Neural progenitor cell (in vitro differentiated cells): ENCODE measurements around the gene ST7. TPM values are rescaled to one million over a fixed set of nuclear protein-coding genes. Genes with fewer than 3 reads are reported as not detected.

Experiments used
- DNase-seq: peaks from one replicate; pipeline ENCODE4 v3.0.0-alpha.2; 2016; ENCODE audit warnings: low spot score
- H2AFZ ChIP-seq: fragments of 200-600 bp; sonication (generic); replicated peaks from 2 replicates; pipeline ENCODE4 v1.6.1; 2016; ENCODE audit warnings: antibody characterized with exemption
- H3F3A ChIP-seq: fragments of 200-600 bp; sonication (generic); 2 replicates; pipeline ENCODE4 v1.6.1; 2016; ENCODE audit warnings: antibody characterized with exemption, low read depth
- H3K27ac ChIP-seq: fragments of 200-600 bp; sonication (generic); 2 replicates; pipeline ENCODE4 v1.5.1; 2016; ENCODE audit warnings: mild to moderate bottlenecking
- H3K27me3 ChIP-seq: fragments of 200-600 bp; sonication (generic); 2 replicates; pipeline ENCODE4 v1.6.1; 2016; ENCODE audit warnings: mild to moderate bottlenecking, moderate library complexity
- H3K36me3 ChIP-seq: fragments of 200-600 bp; sonication (generic); 2 replicates; pipeline ENCODE4 v1.5.1; 2016
- H3K4me1 ChIP-seq: fragments of 200-600 bp; sonication (generic); 2 replicates; pipeline ENCODE4 v1.6.1; 2016; ENCODE audit warnings: mixed run types
- H3K4me2 ChIP-seq: fragments of 200-600 bp; sonication (generic); 2 replicates; pipeline ENCODE4 v1.6.1; 2016
- H3K4me3 ChIP-seq: fragments of 200-600 bp; sonication (generic); 2 replicates; pipeline ENCODE4 v1.5.1; 2016
- H3K79me2 ChIP-seq: fragments of 200-600 bp; sonication (generic); 2 replicates; pipeline ENCODE4 v1.6.1; 2016; ENCODE audit warnings: low read depth
- H3K9ac ChIP-seq: fragments of 200-600 bp; sonication (generic); 2 replicates; pipeline ENCODE4 v1.6.1; 2016
- H3K9me3 ChIP-seq: fragments of 200-600 bp; sonication (generic); 2 replicates; pipeline ENCODE4 v1.5.1; 2016; ENCODE audit warnings: low read depth
- H4K20me1 ChIP-seq: fragments of 200-600 bp; sonication (generic); 2 replicates; pipeline ENCODE4 v1.6.1; 2016; ENCODE audit warnings: low read depth
- H3K27ac Mint-ChIP-seq: 3 replicates; pipeline ENCODE4 v1.8.0; 2021; ENCODE audit warnings: mixed read lengths
- H3K27me3 Mint-ChIP-seq: 2 replicates; pipeline ENCODE4 v1.8.0; 2022; ENCODE audit warnings: low read depth, mild to moderate bottlenecking, inconsistent platforms, moderate library complexity, mixed read lengths; ENCODE audit not compliant: insufficient read depth
- H3K36me3 Mint-ChIP-seq: 3 replicates; pipeline ENCODE4 v1.8.0; 2021; ENCODE audit warnings: mixed read lengths
- H3K4me1 Mint-ChIP-seq: 3 replicates; pipeline ENCODE4 v1.8.0; 2021; ENCODE audit warnings: mixed read lengths
- H3K4me3 Mint-ChIP-seq: 3 replicates; pipeline ENCODE4 v1.8.0; 2021; ENCODE audit warnings: mild to moderate bottlenecking, moderate library complexity, mixed read lengths
- H3K9me3 Mint-ChIP-seq: 3 replicates; pipeline ENCODE4 v1.8.0; 2020; ENCODE audit warnings: mixed read lengths
- EZH2 ChIP-seq: fragments of 200-600 bp; sonication (generic); IDR thresholded peaks from 2 replicates; pipeline ENCODE4 v1.6.1; 2017; ENCODE audit warnings: antibody characterized with exemption, mild to moderate bottlenecking, moderate library complexity
- EZH2phosphoT487 ChIP-seq: fragments of 200-600 bp; sonication (generic); IDR thresholded peaks from 2 replicates; pipeline ENCODE4 v1.6.1; 2017; ENCODE audit warnings: antibody characterized with exemption
- total RNA-seq: library from RNA; depleted of rRNA; stranded (reverse); fragments of >200 nt; gene quantifications from 2 replicates; pipeline ENCODE4 v1.2.3, GENCODE V29; 2015; ENCODE audit warnings: low replicate concordance
- TF ChIP-seq, protein P1 (sequence below): fragments of 200-600 bp; sonication (generic); IDR thresholded peaks from 2 replicates; pipeline ENCODE4 v1.5.1; 2017; ENCODE audit warnings: antibody characterized with exemption, mild to moderate bottlenecking

The ST7 gene
- total RNA-seq, 1 donor from 2014 or later, result 5.8 TPM

DNA sequence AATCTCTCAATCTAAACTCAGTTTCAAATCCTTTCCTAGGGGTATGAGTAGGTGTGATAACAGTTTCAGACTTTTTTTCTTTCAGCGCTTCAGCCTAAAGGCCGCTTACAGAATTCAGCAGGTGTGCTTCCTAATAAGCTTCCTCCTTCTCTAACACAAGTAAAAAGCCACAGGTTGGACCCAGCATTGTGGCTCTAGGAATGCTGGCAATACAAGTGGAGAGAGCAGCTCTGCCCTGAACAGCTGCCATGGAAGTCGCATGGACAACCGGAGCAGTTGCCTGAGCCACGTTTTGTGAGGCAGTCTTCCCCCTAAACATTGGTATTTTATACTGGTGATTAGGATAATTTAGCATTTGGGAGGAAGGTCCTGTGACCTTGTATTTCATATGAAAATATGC, 83.5 kb downstream of the ST7 start:
- H3K4me1 ChIP-seq, result no peaks in the 10 kb centered on the region
- H3K9ac ChIP-seq, result no peak overlapping the region
- no peak overlapping the region for H3K4me3 ChIP-seq
- H3K36me3 ChIP-seq, result no peaks in the 10 kb centered on the region
- H4K20me1 ChIP-seq, result no peaks in the 10 kb centered on the region
- no peaks in the 10 kb centered on the region for H3K79me2 ChIP-seq
- no peak overlapping the region for H3K4me3 Mint-ChIP-seq
- no peak overlapping the region for H3K4me2 ChIP-seq
- H3K27me3 Mint-ChIP-seq, result peaks cover 4% of the 10 kb centered on the region
- TF ChIP-seq EZH2 (no peak), EZH2phosphoT487 (no peak)
- TF ChIP-seq, protein P1, sequence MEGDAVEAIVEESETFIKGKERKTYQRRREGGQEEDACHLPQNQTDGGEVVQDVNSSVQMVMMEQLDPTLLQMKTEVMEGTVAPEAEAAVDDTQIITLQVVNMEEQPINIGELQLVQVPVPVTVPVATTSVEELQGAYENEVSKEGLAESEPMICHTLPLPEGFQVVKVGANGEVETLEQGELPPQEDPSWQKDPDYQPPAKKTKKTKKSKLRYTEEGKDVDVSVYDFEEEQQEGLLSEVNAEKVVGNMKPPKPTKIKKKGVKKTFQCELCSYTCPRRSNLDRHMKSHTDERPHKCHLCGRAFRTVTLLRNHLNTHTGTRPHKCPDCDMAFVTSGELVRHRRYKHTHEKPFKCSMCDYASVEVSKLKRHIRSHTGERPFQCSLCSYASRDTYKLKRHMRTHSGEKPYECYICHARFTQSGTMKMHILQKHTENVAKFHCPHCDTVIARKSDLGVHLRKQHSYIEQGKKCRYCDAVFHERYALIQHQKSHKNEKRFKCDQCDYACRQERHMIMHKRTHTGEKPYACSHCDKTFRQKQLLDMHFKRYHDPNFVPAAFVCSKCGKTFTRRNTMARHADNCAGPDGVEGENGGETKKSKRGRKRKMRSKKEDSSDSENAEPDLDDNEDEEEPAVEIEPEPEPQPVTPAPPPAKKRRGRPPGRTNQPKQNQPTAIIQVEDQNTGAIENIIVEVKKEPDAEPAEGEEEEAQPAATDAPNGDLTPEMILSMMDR, result no peak
- H3K27ac Mint-ChIP-seq, result no peak overlapping the region
- no peaks in the 10 kb centered on the region for H3K27me3 ChIP-seq
- no peak overlapping the region for H2AFZ ChIP-seq
- H3K36me3 Mint-ChIP-seq, result peaks cover 1% of the 10 kb centered on the region
- H3F3A ChIP-seq, result no peaks in the 10 kb centered on the region
- H3K9me3 ChIP-seq, result no peaks in the 10 kb centered on the region
- DNase-seq, result no peak
- no peak overlapping the region for H3K27ac ChIP-seq
- H3K9me3 Mint-ChIP-seq, result no peaks in the 10 kb centered on the region
- H3K4me1 Mint-ChIP-seq, result peaks cover 13% of the 10 kb centered on the region

DNA sequence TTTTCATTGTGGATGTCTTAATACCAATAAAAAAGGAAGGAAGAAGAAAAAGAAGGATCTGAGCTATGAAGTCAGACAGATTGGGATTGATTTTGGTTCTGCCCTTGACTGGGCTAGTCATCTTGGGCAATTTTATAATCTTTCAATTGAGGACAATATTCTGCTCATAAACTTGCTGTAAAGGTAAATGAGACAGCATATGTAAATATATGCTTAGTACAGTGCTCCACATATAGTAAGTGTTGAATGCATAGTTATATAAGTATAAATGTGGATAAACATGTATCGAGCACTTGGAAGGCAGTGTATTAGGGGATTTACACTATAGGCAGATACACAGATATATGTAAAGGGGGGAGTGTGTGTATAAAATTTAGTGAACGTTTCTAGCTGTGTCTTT, 85.1 kb downstream of the ST7 start:
- H3K79me2 ChIP-seq, result no peaks in the 10 kb centered on the region
- H3F3A ChIP-seq, result no peaks in the 10 kb centered on the region

DNA sequence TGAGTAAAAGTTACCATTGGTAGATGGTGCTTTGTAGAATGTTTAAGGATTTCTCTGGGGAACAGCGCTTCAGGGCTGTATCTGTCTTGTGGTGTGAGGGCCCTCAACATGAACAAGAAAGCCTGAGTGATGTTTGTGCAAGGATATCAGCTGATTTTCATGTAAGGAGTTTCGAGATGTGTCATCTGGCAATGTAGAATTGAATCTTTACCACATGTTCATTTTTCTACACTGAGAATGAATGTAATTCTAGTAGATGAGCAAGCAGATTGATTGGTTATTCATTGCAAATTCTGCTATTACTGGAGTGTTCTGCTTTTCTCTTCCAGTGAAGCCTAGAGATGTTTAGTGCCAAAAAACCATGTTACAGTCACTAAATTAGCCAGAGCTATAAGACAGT, 87.7 kb downstream of the ST7 start:
- Histone ChIP-seq H3K9me3 (no peaks in the 10 kb centered on the region), H3K27me3 (no peaks in the 10 kb centered on the region), H3F3A (no peaks in the 10 kb centered on the region), H3K4me2 (no peak overlapping the region), H3K27ac (no peak overlapping the region), H3K4me1 (no peaks in the 10 kb centered on the region), H4K20me1 (no peaks in the 10 kb centered on the region), H3K79me2 (no peaks in the 10 kb centered on the region), H2AFZ (no peak overlapping the region), H3K36me3 (no peaks in the 10 kb centered on the region), H3K9ac (no peak overlapping the region), H3K4me3 (no peak overlapping the region)
- DNase-seq, result no peak
- no peak for TF ChIP-seq EZH2
- TF ChIP-seq, protein P1, result no peak
- no peak for TF ChIP-seq EZH2phosphoT487
- Mint-ChIP-seq H3K36me3 (peaks cover 7% of the 10 kb centered on the region), H3K27me3 (peaks cover 2% of the 10 kb centered on the region), H3K4me1 (peaks cover 4% of the 10 kb centered on the region), H3K4me3 (no peak overlapping the region), H3K27ac (no peak overlapping the region), H3K9me3 (peaks cover 3% of the 10 kb centered on the region)

More for the DNA sequence above, 85.1 kb downstream of the ST7 start:
- H3K27me3 Mint-ChIP-seq, result peaks cover 4% of the 10 kb centered on the region
- Histone ChIP-seq H2AFZ (no peak overlapping the region), H3K9me3 (no peaks in the 10 kb centered on the region), H3K9ac (no peak overlapping the region), H3K27ac (no peak overlapping the region), H3K27me3 (no peaks in the 10 kb centered on the region), H3K4me3 (no peak overlapping the region), H3K36me3 (no peaks in the 10 kb centered on the region), H4K20me1 (no peaks in the 10 kb centered on the region), H3K4me2 (no peak overlapping the region), H3K4me1 (no peaks in the 10 kb centered on the region)
- no peaks in the 10 kb centered on the region for H3K9me3 Mint-ChIP-seq
- no peak overlapping the region for H3K27ac Mint-ChIP-seq
- no peak overlapping the region for H3K4me3 Mint-ChIP-seq
- TF ChIP-seq, protein P1, result no peak
- TF ChIP-seq EZH2phosphoT487, result no peak
- no peak for TF ChIP-seq EZH2
- H3K4me1 Mint-ChIP-seq, result peaks cover 13% of the 10 kb centered on the region
- H3K36me3 Mint-ChIP-seq, result peaks cover 1% of the 10 kb centered on the region
- no peak for DNase-seq
